GDM1 (cell line): ENCODE results near the gene FGF14.

Source experiments
- DNase-seq: peaks from one replicate; lab custom pipeline; 2025; lab: John Stamatoyannopoulos, UW

Gene FGF14

GRCh38 chr13:102310691-102311418, 91.0 kb downstream of the FGF14 start:
- DNase-seq: no peak

DNA sequence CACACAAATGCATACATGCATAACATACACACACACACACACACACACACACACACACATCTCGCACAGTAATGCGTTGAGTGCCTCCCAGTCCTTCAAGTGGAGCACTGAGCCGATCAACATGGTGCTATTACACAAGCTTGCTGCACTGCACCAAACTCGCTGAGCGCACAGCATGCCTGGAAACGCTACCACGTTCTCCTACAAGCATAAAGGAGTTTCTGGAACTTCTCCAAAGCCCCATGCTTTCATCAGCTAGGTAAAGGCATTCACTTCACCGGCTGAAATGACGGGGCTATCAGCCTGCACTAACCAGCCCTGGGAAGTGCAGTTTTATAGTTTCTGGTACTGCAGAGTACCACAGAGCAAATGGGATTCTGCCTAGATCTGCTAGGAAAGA, 92.7 kb downstream of the FGF14 start:
- no peak for DNase-seq

- DNase-seq: no peak
These were observed 99.3 kb downstream of the FGF14 start for GRCh38 chr13:102302534-102302933.

DNA sequence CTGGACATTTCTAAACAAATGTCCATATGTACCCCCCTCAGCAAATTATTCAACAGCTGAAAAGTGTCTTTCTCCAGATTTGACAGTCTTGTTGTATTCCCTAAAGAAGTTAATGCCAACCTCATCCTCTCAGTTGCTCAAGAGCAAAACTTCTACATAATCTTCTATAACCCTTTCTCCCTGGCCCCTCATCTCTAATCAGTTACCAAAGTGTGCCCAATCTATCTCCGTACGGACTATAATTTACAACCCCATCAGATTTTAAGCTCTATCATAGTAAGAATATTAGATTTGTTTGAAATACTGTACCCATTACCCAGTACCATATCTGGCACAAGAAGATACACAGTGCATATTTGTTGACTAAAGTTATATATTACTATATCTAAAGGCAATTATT, 101.5 kb downstream of the FGF14 start:
- DNase-seq: no peak

- DNase-seq: no peak
These were observed 102.5 kb downstream of the FGF14 start for GRCh38 chr13:102299366-102299765.

- DNase-seq: no peak
These were observed 103.8 kb downstream of the FGF14 start for GRCh38 chr13:102298051-102298450.

DNA sequence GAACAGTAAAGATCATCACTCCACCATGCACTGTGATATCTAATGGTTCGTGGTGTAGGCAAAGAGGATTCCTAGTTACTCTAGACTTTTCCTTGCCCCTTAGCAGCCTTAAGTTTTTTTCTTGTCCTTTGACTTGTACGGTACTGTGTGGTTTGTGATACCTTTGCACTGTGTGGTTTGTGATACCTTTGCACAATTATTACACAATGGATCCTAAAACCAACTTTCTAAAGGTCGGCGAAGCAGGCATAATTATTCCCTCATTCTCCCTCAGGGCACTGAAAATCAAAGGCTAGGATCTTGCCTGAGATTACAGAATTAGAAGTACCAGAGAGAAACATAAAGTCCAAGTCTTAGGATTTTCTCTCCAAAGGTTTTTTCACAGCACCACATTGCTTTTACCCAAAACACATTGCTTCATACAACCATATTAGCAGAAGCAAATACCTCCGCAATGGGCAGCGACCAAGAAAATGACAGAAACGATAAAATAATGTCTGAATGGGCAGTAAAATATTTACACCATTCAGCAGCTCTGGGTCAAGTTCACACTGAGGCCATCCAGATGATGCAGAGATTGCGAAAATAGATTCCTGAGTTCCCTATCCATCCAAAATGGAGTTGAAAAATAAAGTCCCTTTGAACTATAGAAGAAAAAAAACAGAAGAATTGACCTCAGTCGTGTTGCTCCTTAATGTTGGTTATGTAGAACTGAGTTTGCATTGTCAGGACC, 106.4 kb downstream of the FGF14 start:
- no peak for DNase-seq

DNA sequence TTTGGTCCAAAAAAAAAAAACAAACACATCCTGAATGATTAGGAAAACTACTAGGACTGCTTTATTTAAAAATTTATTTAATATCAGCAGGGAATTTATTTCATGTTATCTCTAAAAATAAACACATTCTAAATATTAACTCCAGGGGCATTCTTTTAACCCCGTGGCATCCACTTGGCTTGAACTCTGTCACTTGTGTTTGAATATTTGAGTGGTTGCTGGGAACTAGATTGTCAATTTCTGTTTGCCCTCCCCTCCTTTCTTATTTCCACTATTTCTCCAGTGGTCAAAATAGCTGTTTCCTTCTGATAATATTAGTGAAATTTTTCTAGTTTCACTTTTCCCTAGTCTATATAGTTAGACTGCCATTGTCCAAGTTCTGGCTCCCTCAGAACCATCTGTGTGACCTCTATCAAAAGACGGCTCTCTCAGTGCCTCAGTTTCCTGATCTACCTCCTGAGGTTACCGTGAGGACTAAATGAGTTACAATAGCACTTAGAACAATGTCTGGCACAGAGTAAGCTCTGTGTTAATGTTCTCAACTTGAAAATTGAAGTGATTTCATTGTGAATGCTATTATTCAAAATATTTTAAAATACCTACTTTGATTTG, 107.3 kb downstream of the FGF14 start:
- no peak for DNase-seq

- DNase-seq: no peak
These were observed 108.1 kb downstream of the FGF14 start for GRCh38 chr13:102293723-102294122.

DNA sequence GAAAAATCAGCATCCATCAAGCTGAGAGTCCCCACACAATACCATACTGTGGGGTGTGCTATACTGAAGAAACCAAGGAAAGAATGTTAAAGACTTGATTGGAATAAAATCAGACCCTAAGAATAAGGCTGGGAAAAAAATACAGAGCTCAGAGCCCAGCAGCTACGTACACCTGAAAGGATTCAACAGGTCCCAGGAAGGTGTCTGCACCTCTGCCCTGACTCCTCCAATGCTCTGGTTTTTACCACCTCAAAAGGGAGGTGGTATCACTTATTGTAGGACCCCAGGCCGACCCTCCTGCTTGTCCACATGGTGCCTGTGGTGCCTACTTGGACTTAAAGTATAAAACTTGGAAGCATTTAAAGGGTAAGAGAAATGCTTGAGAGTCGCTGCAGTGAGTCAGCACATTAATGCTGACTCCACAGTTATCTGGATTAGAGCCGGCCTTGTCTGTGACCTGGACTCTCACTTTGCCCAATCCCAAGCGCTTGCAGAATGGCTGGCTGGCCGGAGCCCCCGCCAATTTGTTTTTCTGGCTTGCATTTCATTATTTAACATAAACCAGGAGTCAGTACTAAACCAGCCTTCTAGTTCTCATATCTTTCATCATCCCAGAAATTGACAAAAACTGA, 110.1 kb downstream of the FGF14 start:
- no peak for DNase-seq

DNA sequence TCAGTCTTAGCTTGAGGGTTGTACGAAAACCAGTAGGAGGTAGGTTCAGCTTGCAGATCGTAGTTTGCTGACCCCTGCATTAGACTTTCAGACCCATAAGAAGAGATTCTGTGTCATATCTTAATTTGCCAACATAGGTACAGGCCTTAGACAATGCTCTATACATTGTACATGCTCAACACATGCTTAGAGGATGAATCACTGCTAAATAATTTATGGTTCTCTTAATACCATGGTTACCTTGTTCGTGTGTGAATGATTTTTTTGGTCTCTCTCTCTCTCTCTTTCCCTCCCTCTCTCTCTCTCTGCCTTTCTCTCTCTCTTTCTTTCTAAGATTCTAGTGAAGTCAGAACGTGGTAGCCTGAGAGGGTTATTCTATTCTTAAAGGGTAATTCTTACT, 112.2 kb downstream of the FGF14 start:
- DNase-seq: no peak

GRCh38 chr13:102286326-102286725, 115.5 kb downstream of the FGF14 start:
- no peak for DNase-seq

- no peak for DNase-seq
These were observed 121.5 kb downstream of the FGF14 start for GRCh38 chr13:102280366-102280765.

GRCh38 chr13:102277286-102277685, 124.6 kb downstream of the FGF14 start:
- DNase-seq: no peak

- DNase-seq: no peak
These were observed 125.4 kb downstream of the FGF14 start for GRCh38 chr13:102276404-102276803.

- no peak for DNase-seq
These were observed 125.9 kb downstream of the FGF14 start for GRCh38 chr13:102275969-102276368.

DNA sequence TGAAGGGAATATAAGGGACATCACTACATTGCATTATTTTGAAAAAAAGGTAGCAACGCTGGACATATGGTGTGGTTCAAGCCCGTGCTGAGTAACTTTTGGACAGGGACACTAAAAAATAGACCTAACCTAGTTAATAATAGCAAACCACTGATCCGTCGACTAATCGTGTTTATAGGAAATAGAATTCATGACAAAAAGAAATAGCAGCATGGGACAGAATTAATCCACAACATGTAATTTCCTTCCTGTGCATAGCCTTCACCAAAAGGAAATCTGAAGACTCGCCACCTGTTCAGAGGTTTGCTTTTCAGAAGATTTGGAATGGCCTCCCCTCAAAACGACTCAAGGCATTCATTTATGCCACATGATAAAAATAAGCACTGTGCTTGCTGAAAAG, 128.7 kb downstream of the FGF14 start:
- no peak for DNase-seq

DNA sequence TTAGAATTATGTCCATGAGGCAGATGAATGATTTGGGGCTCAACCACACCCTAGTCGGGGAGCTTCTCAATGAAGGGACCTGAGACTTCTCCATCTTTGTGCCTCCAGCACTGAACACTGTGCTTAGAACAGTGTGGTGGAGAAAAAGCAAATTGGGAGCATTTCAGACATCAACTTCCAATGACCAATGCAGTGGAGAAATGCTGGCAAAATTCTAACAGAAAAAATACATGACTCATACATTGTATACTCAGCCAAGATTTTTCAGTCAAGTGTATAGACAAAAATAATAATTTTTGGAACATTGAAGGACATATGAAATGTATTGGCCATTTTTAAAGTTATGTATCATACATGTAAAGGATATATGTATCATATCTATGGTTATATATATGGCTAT, 134.7 kb downstream of the FGF14 start:
- no peak for DNase-seq

- no peak for DNase-seq
These were observed 140.0 kb downstream of the FGF14 start for GRCh38 chr13:102261809-102262208.

- DNase-seq: no peak
These were observed 140.5 kb downstream of the FGF14 start for GRCh38 chr13:102261316-102261715.

DNA sequence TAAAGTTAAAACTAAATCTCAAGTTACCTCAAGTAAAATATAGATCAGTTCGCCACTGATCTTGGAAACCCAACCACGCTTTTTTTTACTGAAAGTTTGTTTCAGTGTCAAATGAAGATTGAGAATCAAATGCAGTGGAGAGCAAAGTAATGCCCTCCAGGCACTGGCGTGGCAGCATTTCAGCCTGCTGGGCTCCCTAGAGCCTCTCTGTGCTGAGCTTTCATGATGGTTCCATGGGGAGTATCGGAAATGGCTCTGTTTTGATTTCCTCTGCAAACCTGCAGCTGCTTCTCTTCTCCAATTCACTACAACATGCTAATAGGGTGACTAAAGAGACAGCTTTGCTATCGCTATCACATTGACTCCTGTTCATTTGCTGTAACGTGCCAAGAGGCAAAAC, 141.6 kb downstream of the FGF14 start:
- DNase-seq: no peak

DNA sequence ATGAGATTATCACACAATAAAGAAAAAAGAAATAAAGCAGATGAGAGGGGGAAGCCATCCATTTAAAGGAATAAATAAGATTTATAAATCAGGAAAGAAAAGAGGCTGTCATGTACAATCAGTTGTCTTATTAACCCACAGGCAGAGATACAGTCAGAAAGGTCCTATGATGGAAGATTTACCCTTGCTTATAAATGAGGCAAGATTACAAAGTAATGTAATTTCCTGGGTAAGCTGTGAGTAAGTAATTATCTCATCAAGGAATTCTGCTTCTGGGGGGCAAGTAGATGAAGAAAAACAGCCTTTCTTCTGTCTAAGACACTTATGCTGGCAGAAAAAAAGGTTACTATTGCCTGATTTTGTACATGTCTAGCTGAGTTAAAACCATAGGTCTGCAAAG, 146.4 kb downstream of the FGF14 start:
- no peak for DNase-seq

DNA sequence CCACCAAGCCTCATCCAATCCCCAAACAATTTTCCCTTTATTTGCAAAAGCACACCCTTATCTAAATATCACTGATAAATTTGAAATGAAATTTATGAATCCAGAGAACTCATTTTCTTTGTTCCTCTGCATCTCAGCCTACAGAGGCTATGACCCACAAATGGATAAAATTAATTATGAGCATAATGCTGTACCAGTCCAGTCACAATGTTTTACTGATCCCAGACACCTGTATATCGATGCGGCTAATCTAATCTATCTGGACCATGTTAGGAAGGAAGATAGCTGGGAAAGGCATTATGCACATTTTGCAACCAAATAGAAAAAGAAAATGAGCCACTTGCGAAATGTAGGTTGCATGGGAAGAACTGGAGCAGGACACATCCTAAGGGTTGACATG, 150.0 kb downstream of the FGF14 start:
- no peak for DNase-seq
